Ovary (tissue), 3 donors: ENCODE measurements around the gene BACH1.

Source experiments
- CTCF ChIP-seq, 3 donors: fragments of 450-650 bp in 2 of 3; fragments of 200-600 bp in 1 of 3; IDR thresholded peaks; one replicate each; pipeline versions ENCODE4 v1.5.1 to v1.8.0; 2016 to 2022; ENCODE audit warnings: antibody characterized with exemption in 3 of 3, mild to moderate bottlenecking in 1 of 3
- EP300 ChIP-seq: sonication (generic); formaldehyde crosslinking; IDR thresholded peaks from one replicate; pipeline ENCODE4 v1.6.1; 2017; ENCODE audit warnings: antibody characterized with exemption
- POLR2A ChIP-seq: fragments of 450-650 bp; IDR thresholded peaks from one replicate; pipeline ENCODE4 v1.6.1; 2017; ENCODE audit warnings: antibody characterized with exemption, mild to moderate bottlenecking, moderate library complexity
- donor health status: DM: no; HTN: no; CAD: no.

GRCh38 chr21:29297483-29298347 is 1.0 kb upstream of the BACH1 start:
- TF ChIP-seq CTCF (IDR thresholded peaks at IDR 0.05), result no peak
- TF ChIP-seq POLR2A, result no peak
- no peak for TF ChIP-seq EP300
